Heart right ventricle (tissue), 16 donors: Measurements from ENCODE around the gene PIK3CD. TPM values are rescaled to one million over a fixed set of nuclear protein-coding genes. Genes with fewer than 3 reads are reported as not detected.

Experiments
- ATAC-seq, 8 donors: fragments of 200-7000 bp; cut with Tn5 transposase; one replicate each; pipeline ENCODE4 v1.9.1; 2020; ENCODE audit warnings: mild to moderate bottlenecking in 8 of 8, moderate library complexity in 8 of 8, moderate number of reproducible peaks in 1 of 8
- DNase-seq, 2 donors: peaks; one replicate each; pipeline ENCODE4 v3.0.0-alpha.2; 2020
- H3K27ac ChIP-seq, 10 donors: fragments of 200-600 bp; sonication (generic) in 2 of 10; one replicate each; pipeline versions ENCODE4 v1.5.0 to v1.8.0; 2020 to 2022; ENCODE audit warnings: mild to moderate bottlenecking in 3 of 10
- H3K27me3 ChIP-seq, 7 donors: fragments of 200-600 bp; one replicate each; pipeline ENCODE4 v1.8.0; 2021 to 2022; ENCODE audit warnings: mild to moderate bottlenecking in 2 of 7
- H3K36me3 ChIP-seq, 9 donors: fragments of 200-600 bp; sonication (generic) in 1 of 9; one replicate each; pipeline versions ENCODE4 v1.5.0 to v1.8.0; 2020 to 2022; ENCODE audit warnings: mild to moderate bottlenecking in 2 of 9
- H3K4me1 ChIP-seq, 9 donors: fragments of 200-600 bp; sonication (generic) in 1 of 9; one replicate each; pipeline versions ENCODE4 v1.5.0 to v1.8.0; 2020 to 2022; ENCODE audit warnings: mild to moderate bottlenecking in 4 of 9
- H3K4me3 ChIP-seq, 10 donors: fragments of 200-600 bp; sonication (generic) in 2 of 10; one replicate each; pipeline versions ENCODE4 v1.5.0 to v1.8.0; 2020 to 2022; ENCODE audit warnings: mild to moderate bottlenecking in 7 of 10, moderate library complexity in 2 of 10
- H3K9me3 ChIP-seq, 11 donors: fragments of 200-600 bp in 10 of 11; sonication (generic) in 2 of 11; one replicate each; pipeline versions ENCODE4 v1.5.0 to v1.8.0; 2013 to 2022; ENCODE audit warnings: mild to moderate bottlenecking in 2 of 11, control low read depth in 1 of 11, moderate library complexity in 1 of 11
- CTCF ChIP-seq, 9 donors: fragments of 200-600 bp; sonication (generic) in 2 of 9; IDR thresholded peaks; one replicate each; pipeline versions ENCODE4 v1.5.0 to v1.8.0; 2021 to 2022; ENCODE audit warnings: antibody characterized with exemption in 9 of 9, mild to moderate bottlenecking in 5 of 9, moderate library complexity in 1 of 9
- WGBS, 2 donors: extraction: QIAGEN DNeasy Blood & Tissue Kit; methylation state at CpG; one replicate each; pipeline ENCODE4 v1.1.7; 2013; ENCODE audit warnings: inconsistent platforms in 1 of 2; 5-methylcytosine and 5-hydroxymethylcytosine counted together
- intact Hi-C, 10 donors: fragments of 100-400 bp; cut with DNase I; formaldehyde crosslinking; loops; one replicate each; pipeline versions ENCODE4 v1.11.1 to v1.14.2; 2022
- polyA plus RNA-seq, 2 donors: library from polyadenylated mRNA; stranded (reverse); fragments of 200-250 nt; gene quantifications; one replicate each; pipeline ENCODE4 v1.2.3, GENCODE V29; 2013
- total RNA-seq, 10 donors: library from RNA; stranded (reverse); fragmentation: NEBNext Ultra II Directional in 3 of 10; extraction: Animal tissue kit (Norgen Biotek cat#: 25700) in 3 of 10; gene quantifications; one replicate each; pipeline versions ENCODE4 v1.2.1 to v1.2.4, GENCODE V29; 2021 to 2023
- donor health status: Arrhythmogenic right ventricular cardiomyopathy.
- donor health status: ischemic (EF 13 %, LVEDD 7.1; RV severe dilation, severe dysfunction).
- donor health status: healthy with polysubstance abuse.
- donor health status: DM: no; HTN: yes; CAD: no.
- donor health status: DM: no; HTN: no; CAD: no.
- donor health status: ischemic (EF 25% LVEDD 6.9; RV normal size, moderate dysfunction).
- donor health status: ischemic (EF 25% LVEDD 5.7; RV mildly dilated, moderate dysfunction).
- donor health status: healthy.
- donor health status: DM: yes; HTN: yes; CAD: no.
- donor health status: Ischemic cardiomyopathy.
- donor health status: ischemic (EF 35%, LVEDD 5.7; RV mildly dilated, moderate dysfunction).
- donor health status: nonischemic (EF 11% LVEDD 7.7; RV severe dilation, severe dysfunction).
- donor health status: DM: yes; HTN: yes; CAD: no.
- donor health status: PGD.
- donor health status: ischemic (EF 29% LVEDD 5.4; RV normal size, mild dysfunction).
- donor health status: nonischemic (EF 23%, LVEDD 6.1; RV moderate dilation, normal function).

The PIK3CD gene
- total and polyA plus RNA-seq, 12 donors: 1.0 to 12.1 (median 2.7) TPM

DNA sequence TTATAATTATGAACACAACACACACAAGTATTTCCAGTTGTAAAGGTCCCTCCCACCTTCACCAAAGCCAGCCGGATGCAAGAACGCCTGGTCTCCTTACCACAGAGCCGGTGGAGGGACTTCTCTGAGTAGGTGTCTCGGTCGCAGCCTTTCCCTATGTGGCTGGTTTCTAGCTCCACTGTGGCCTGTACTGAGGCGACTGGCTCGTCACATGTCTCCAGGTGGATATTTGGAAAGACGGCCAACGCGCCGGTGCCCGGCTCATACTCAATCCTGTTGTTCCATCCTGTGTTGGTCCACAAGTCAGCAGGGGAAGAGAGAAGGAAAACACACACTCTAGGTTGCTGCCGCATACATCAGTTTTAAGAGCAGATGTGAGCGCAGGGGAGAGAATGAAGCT, 97.8 kb downstream of the PIK3CD start:
- TF ChIP-seq CTCF (IDR thresholded peaks at IDR 0.05): no peak
- WGBS, 2 donors: 98% methylated on average over 14 of the region's 14 CpGs
- ATAC-seq (no peak), DNase-seq (no peak)
- no peak overlapping the region for H3K4me3 ChIP-seq
- peaks cover 0 to 7% (median 0%) of the 10 kb centered on the region in 9 donors for H3K4me1 ChIP-seq
- intact Hi-C loops: no loop called here
- no peak overlapping the region for H3K27ac ChIP-seq
- H3K36me3 ChIP-seq: peaks cover 0 to 100% (median 26%) of the 10 kb centered on the region in 9 donors
- H3K9me3 ChIP-seq: no peaks in the 10 kb centered on the region
- no peaks in the 10 kb centered on the region for H3K27me3 ChIP-seq

GRCh38 chr1:9751971-9752370, 100.4 kb downstream of the PIK3CD start:
- no peak for DNase-seq
- intact Hi-C loops: no loop called here
- TF ChIP-seq CTCF (IDR thresholded peaks at IDR 0.05): no peak
- Histone ChIP-seq H3K27me3 (no peaks in the 10 kb centered on the region), H3K4me1 (peaks cover 0 to 22% (median 11%) of the 10 kb centered on the region in 9 donors), H3K36me3 (peaks cover 0 to 81% (median 16%) of the 10 kb centered on the region in 9 donors), H3K27ac (no peak overlapping the region), H3K4me3 (no peak overlapping the region), H3K9me3 (no peaks in the 10 kb centered on the region)
- no peak for ATAC-seq
- 79 to 87% methylated on average over 3 of the region's 3 CpGs for WGBS, 2 donors

- DNase-seq: peak; percentile 38 to 50
- intact Hi-C loops: no loop called here
- peaks cover 0 to 22% (median 11%) of the 10 kb centered on the region in 9 donors for H3K4me1 ChIP-seq
- 72 to 73% methylated on average over 12 of the region's 12 CpGs for WGBS, 2 donors
- no peak for TF ChIP-seq CTCF (IDR thresholded peaks at IDR 0.05)
- no peak overlapping the region for H3K4me3 ChIP-seq
- H3K36me3 ChIP-seq: peaks cover 0 to 70% (median 16%) of the 10 kb centered on the region in 9 donors
- no peaks in the 10 kb centered on the region for H3K9me3 ChIP-seq
- H3K27ac ChIP-seq: no peak overlapping the region
- no peaks in the 10 kb centered on the region for H3K27me3 ChIP-seq
- ATAC-seq: peak in 4 of 8 donors; percentile 37 to 69 (median 54)
Observed at GRCh38 chr1:9753121-9753531, 101.6 kb downstream of the PIK3CD start.

DNA sequence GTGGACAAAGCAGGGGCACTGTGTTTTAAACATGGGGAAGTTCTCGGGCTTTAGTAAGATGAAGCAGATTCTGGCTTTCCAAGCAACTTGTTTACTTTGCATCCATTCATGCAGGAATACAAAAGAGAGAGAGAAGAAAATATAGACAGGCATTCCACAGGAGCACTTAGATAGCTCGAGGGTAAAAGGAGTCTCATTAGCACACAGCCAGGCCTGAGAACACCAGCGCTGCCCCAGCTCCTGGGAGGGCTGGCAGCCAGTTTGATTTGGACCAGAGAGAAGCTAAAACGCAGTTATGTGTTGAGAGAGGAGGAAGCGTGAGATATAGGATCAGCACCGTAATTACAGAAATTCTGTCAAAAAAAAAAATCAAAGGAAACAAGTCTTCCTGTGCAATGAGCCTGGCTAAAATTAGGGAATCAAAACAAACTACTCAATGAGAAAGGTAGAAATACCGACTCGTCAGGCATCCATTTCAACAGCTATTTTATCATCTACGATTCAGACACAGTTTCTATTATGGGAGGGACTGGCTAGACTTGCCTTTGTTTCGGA, 104.0 kb downstream of the PIK3CD start:
- peaks cover 0 to 46% (median 7%) of the 10 kb centered on the region in 9 donors for H3K36me3 ChIP-seq
- WGBS, 2 donors: 31 to 34% methylated on average over 10 of the region's 10 CpGs
- TF ChIP-seq CTCF (IDR thresholded peaks at IDR 0.05): no peak
- intact Hi-C loops: no loop called here
- no peak for DNase-seq
- H3K4me1 ChIP-seq: peaks cover 0 to 40% (median 20%) of the 10 kb centered on the region in 9 donors
- peak overlapping the region in 2 of 10 donors; percentile 7 to 23 for H3K27ac ChIP-seq
- no peak overlapping the region for H3K4me3 ChIP-seq
- no peaks in the 10 kb centered on the region for H3K9me3 ChIP-seq
- peak in 4 of 8 donors; percentile 53 to 66 (median 62) for ATAC-seq
- H3K27me3 ChIP-seq: no peaks in the 10 kb centered on the region
